Activated naive CD8-positive, alpha-beta T cell treated with anti-CD3 and anti-CD28 coated beads, Interleukin-2, amount 50 U/mL, for 16 hours (primary cell): Measurements from ENCODE around the gene ACSM2B.
"Not testable (repeated sequence)": the region's sequence is repeated elsewhere in the genome, so short reads cannot be mapped to it uniquely, and the experiment has no call there.

Experiments
- DNase-seq: peaks from one replicate; pipeline ENCODE4 v3.0.0-alpha.2; 2020; ENCODE audit warnings: low read depth, low spot score

The ACSM2B gene, protein sequence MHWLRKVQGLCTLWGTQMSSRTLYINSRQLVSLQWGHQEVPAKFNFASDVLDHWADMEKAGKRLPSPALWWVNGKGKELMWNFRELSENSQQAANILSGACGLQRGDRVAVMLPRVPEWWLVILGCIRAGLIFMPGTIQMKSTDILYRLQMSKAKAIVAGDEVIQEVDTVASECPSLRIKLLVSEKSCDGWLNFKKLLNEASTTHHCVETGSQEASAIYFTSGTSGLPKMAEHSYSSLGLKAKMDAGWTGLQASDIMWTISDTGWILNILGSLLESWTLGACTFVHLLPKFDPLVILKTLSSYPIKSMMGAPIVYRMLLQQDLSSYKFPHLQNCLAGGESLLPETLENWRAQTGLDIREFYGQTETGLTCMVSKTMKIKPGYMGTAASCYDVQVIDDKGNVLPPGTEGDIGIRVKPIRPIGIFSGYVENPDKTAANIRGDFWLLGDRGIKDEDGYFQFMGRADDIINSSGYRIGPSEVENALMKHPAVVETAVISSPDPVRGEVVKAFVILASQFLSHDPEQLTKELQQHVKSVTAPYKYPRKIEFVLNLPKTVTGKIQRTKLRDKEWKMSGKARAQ

DNA sequence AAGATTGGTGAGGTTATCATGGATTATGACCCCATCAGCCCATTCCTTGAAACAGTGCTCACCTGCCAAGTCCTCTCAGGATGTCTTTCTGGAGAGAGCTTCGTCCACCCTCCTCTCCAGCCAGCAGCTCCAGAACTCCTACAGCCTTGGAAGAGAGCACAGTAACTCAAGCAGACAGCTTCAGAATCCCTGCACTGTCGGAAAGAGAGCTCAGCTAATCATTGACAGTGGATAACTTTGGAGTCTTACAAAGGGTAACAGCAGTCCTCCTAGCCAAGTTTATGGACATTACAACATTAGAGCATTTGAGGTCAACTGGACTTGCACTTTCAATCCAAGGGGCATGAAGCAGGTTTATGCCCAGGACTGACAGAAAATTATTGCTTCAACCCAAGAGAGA lies at the start of gene ACSM2B:
Gene ACSM2B (minus strand): TSS at position 223 of the 400 bp plus-strand sequence. CDS start 11,522 bp downstream, outside the sequence.
- DNase-seq, result not testable (repeated sequence)

DNA sequence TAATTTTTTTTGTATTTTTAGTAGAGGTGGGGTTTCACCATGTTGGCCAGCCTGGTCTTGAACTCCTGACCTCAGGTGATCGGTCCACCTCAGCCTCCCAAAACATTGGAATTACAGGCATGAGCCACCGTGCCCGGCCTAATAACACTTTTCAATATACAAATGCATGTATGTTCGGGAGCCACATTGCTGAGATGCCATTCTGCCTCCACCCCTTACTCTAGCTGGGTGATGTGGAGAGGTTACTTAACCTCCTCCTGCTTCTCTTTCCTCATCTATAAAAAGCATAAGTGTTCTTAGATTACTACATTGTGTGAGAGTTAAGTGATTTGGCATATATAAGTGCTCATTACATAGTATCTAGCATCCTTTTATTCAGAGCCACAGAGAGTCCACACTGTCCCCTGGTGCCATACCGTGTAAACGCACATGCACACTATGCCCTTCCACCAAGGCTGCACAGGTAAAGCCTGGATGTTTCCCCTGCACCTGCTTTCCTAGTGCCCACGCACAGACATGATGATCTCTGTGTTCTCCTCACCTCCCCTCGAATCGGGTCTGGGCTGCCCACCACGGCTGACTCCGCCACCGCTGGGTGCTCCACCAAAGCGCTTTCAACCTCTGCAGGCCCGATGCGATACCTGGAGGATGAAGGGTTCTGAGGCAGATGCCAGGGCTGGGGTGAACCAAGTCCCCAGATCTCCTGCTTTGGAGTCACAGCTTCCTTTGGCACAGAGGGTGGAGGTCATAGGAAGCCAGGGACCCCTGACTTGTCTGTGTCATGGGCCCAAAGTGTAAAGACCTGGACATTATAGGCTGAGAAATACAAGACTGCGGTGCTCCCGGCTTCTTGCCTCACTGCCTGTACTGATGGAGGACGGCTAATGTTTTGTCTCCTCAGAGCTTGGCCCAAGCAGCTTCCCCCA lies 49.0 kb upstream of the ACSM2B start:
- DNase-seq, result no peak

DNA sequence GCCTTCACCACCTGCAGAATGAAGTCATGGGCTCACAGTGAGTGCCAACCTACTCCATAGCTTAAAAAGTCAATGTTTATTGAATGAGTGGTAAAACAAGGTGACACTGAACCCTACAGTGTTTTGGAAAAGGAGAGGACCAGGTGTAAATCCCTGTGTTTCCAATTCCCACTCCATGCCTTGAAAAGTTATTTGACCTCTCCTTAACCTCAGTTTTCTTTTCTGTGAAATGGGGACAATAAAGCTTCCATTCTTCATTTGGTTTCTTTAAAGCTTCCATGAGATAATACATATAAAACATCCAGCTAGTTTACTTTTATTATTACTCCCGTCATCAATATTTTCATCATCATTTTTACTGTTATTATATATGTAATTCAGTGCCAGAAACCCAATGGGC lies 48.0 kb upstream of the ACSM2B start:
- DNase-seq, result no peak

DNA sequence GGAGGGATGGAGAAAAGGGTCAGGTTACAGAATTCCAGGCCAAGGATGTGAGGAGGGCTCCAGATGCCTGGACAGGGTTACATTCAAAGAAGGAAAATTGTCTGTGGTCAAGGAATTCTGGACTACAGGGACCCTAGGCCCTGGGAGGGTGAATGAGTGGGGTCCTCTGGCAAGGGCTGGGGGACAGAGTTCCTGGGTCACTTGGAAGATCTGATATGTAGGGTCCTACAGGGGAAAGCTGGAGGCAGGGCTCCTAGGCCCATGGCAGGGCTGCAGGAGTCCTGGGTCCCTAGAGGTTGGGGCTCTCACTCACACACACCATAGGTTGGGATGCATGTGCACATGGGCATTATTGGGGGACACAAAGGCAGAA lies 46.3 kb upstream of the ACSM2B start:
- DNase-seq, result no peak

DNA sequence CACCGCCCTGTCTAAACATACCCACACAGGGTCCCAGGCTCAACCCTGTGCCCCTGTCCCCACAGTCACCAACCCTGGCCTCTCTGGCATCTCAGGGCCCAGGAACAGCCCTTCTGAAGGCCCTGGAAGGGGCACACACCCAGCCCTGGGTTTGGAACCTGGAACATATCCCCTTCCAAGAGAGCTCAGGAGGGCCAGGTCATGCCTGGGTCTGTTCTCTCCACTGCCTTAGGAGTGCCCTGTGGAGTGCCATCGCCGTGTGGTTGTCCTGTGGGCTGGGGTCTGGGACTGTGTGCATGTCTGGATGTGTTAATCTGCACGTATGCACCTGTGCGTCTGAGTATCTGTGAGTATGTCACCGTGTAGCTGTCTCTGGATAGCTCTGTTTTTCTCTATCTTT lies 45.2 kb upstream of the ACSM2B start:
- no peak for DNase-seq

DNA sequence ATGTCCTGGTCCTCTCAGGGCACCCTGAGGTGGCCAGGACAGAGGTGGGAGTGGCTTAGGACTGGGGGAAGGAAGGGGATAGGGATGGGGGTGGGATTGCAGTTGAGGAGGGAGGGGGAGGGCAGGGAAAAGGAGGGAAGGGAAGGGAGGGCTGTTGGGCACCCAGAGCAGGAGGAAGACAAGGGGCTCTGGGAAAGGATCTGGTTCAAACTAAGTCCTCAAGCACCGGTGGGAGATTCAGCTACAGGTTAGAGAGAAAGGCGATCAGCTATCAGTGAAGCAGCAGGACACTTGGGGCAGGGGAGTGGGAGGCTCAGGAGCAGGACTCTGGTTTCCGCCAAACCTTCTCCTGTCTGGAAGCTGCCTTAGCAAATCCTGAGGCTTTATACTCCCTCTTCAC lies 44.6 kb upstream of the ACSM2B start:
- no peak for DNase-seq

DNA sequence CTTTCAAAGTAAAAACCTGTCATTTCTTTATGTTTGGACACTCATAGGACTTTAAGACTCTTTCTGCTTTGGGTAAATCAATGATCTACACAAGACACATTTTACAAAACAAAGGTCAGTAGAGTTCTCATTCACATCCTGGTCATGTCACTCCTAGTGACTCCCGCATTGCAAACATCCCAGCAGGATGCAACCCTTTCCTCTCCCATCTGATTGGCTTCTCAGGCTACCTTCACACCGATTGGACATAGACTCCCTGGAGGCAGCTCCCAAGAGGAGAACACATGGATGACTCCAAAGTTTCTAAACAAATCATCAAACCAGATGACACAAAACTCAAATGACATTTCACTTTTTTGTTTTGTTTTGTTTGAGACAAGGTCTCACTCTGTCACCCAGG lies 43.8 kb upstream of the ACSM2B start:
- DNase-seq, result no peak

DNA sequence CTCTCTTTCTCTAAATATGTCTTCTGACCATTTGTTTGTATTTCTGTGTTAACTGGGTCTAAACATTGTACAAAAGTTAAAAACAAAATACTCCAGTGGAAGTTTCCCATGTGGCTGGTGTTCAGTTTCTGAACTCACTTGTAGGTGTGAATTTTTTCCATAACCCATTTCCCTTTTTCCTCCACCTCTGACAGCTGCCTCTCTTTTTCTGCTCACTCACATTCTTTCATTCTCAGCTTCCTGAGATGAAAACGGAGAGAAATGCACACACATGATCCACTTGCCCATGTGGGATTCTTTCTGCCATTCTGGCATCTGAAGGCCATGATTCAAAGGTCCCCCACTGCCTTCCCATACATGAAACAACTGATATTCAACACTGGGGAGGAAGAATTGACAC lies 41.1 kb upstream of the ACSM2B start:
- DNase-seq, result no peak

DNA sequence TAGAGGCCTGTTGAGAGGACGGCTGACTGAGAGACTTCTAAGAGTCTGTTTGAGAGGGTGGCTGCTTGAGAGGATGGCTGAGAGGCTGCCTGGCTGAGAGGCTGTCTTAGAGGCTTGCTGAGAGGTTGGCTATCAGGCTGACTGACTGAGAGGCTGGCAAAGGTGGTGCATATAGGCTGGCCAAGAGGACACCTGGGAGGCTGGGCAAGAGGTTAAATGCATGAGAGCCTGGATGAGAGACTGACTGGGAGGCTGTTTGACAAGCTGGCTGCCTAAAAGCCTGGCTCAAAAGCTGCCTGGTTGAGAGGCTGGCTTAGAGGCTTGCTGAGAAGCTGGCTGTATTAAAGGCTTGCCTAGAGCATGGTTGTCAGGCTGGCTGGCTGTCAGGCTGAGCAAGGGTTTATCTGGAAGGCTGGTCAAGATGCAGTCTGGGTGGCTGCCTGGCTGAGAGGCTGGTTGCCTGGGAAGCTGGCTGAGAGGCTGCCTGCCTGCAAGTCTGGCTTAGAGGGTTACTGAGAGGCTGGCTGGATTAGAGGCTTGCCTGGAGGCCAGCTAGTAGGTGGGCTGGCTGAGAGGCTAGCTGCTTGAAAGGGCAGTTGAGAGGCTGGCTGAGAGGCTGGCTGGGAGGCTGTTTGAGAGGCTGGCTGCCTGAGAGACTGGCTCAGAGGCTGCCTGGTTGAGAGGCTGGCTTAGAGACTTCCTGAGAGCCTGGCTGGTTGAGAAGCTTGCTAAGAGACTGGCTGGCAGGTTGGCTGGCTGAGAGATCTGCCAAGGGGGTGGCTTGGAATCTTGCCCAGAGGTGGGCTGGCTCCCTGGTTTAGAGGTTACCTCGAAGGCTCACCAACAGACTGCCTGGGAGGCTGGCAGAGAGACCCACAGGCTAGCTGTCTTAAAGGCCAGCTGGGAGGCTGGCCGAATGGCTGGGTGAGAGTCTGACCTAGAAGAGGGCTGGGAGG lies 38.3 kb upstream of the ACSM2B start:
- DNase-seq, result no peak

DNA sequence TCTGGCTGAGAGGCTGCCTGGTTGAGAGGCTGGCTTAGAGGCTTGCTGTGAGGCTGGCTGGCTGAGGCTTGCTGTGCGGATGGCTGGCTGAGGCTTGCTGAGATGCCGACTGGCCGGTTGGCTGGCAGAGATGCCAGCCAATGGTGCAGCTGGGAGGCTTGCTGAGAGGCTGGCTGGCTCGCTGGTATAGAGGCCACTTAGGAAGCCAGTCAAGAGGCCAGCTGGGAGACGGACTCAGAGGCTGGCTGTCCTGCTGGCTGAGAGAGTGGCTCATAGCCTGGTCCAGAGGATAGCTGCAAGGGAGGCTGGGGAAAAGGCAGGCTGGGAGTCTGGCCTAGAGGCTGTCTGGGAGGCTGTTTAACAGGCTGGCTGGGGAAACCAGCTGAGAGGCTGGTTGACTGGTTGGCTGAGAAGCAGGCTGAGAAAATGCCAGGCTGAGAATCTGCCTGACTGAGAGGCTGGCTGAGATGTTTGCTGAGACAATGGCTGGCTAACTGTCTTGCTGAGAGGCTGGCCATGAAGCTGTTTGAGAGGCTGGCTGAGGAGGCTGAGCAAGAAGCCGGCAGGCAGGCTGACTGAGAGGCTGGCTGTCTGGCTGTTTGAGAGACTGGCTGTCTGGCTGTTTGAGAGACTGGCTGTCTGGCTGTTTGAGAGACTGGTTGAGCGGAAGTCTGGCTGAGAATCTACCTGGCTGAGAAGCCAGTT lies 37.5 kb upstream of the ACSM2B start:
- DNase-seq, result no peak

DNA sequence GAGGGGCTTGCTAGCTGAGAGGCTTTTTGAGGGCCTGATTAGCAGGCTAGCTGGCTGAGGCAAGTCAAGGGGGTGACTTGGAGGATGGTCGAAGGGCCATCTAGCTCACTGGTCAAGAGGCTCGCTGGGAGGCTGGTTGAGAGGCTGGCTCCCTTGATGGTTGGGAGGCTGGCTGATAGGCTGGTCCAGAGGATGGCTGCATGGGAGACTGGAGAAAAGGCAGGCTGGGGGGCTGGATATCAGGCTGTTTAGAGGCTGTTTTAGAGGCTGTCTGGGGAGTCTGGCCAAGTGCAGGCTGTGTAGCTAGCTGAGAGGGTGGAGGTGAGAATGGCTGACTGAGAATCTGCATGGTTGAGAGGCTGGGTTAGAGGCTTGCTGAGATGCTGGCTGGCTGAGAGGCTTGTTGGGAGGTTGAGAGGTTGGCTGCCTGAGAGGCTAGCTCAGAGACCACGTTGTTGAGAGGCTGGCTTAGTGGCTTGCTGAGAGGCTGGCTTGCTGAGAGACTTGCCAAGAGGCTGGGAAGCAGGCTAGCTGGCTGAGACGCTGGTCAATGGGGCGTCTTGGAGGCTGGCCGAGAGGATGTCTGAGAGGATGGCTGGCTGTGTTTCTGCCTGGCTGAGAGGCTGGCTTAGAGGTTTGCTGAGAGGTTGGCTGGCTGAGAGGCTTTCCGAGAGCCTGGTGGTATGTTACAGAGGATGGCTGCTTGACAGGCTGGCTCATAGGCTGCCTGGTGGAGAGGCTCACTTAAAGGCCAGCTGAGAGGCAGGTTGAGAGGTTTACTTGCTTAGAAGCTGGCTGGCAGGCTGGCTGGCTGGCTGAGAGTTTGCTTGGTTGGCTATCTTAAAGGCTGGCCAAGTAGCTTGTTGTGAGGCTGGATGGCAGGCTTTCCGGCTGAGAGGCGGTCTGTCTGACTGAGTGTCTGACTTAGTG lies 36.6 kb upstream of the ACSM2B start:
- no peak for DNase-seq

DNA sequence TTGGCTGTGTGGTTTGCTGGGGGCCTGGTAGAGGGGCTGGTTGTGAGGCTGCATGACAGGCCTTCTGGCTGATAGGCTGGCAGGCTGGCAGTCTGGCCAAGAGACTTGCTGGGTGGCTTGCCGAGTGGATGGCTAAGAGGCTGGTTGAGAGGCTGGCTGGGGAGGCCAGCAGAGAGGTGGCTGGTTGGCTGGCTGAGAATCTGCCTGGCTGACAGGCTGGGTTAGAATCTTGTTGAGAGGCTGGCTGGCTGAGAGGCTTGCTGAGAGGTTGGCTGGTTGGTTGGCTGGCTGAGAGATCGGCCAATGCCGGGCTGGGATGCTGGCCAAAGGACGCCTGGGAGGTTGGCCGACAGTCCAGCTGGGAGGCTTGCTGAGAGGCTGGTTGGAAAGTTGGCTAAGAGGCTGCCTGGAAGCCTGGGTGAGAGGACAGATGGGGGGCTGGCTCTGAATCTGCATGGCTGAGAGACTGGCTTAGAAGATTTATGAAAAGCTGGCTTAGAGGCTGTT lies 35.9 kb upstream of the ACSM2B start:
- DNase-seq, result no peak

DNA sequence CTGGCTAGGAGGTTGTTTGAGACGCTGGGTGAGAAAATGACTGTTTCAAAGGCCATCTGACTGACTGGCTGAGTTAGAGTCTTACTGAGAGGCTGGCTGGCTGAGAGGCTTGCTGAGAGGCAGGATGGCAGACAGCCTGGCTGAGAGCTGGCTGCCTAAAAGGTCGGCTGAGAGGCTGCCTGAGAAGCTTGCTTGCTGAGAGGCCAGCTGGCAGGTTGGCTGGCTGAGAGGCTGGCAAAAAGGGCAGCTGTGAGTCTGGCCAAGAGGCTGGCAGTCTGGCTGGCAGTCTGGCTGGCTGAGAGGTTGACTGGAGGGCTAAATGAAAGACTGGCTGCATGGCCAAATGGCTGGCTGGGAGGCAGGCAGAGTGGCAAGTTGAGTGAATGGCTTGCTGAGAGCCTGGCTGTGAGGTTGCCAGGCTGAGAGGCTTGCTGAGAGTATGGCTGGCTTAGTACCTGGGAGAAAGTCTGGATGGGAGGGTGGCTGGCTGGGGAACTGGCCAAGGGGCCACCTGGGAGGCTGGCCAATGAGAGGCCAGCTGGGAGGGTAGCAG lies 35.3 kb upstream of the ACSM2B start:
- DNase-seq, result no peak

DNA sequence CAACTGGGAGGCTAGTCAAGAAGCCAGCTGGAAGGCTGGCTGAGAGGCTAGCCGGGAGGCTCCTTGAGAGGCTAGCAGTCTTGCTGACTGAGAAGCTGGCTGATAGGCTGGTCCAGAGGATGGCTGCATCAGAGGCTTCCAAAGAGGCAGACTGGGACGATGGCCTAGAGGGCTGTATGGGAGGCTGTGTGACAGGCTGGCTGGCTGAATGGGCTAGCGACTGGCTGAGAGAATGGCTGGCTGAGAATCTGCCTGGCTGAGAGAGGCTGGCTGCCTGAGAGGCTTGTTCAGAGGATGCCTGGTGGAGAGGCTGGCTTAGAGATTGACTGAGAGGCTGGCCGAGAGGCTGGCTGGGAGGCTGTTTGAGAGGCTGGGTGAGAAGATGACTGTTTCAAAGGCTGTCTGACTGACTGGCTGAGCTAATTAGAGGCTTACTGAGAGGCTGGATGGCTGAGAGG lies 34.8 kb upstream of the ACSM2B start:
- DNase-seq, result no peak

DNA sequence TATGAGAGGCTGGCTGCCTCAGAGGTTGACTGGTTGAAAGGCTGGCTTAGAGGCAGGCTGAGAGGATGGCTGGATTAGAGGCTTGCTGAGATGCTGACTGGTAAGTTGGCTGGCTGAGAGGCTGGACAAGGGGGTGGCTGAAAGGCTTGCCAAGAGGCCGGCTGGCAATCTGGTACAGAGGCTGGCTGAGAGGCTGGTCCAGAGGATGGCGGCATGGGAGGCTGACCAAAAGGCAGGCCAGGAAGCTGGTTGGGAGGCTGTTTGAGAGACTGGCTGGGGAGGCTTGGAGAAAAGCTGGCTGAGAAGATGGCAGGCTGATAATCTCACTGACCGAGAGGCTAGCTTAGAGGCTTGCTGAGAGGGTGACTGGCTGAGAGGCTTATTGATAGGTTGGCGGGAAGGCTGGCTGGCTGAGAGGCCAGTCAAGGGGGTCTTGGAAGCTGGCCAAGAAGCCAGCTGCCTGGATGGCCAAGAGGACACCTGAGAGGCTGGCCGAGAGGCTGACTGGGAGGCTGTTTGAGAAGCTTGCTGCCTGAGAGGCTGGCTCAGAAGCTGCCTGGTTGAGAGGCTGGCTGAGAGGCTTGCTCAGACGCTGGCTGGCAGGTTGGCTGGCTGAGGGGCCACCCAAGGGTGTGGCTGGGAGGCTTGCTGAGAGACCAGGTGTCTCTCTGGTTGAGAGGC lies 34.2 kb upstream of the ACSM2B start:
- no peak for DNase-seq

DNA sequence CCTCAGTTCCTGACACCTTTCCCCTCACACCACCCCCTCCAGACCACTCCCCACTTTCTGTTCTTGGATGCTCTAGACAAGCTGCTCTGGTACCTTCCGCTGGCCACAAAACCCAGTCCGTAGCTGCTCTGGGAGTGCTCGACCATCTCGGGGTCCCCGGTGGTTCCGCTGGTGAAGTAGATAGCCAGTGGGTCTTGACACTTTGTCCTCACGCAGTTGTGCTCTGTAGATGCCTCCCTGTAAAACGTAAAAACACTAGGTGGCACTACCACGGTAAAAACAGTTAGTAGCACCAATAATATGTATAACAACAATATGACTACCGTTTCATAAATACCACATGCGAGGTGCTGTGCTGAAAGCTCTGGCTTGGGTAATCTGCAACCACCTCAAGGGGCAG lies 26.0 kb upstream of the ACSM2B start:
- DNase-seq, result not testable (repeated sequence)

DNA sequence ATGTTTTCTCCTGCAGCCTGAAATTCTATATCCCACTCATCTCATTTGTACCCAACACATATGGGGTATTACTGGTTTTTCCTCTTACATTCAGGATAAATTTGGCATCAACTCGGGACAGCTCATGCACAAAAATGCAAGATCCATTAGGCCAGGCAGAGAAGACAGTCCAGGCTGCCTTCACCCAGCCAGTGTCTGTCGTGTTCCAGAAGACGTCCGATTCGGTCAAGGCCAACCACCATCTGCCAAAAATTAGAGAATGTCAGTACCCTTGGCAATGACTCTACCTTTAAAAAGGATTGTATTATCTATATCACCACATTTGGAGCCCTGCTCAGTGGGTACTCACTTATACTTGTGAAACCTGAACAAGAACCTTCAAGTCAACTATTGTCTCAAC lies 23.3 kb upstream of the ACSM2B start:
- not testable (repeated sequence) for DNase-seq

DNA sequence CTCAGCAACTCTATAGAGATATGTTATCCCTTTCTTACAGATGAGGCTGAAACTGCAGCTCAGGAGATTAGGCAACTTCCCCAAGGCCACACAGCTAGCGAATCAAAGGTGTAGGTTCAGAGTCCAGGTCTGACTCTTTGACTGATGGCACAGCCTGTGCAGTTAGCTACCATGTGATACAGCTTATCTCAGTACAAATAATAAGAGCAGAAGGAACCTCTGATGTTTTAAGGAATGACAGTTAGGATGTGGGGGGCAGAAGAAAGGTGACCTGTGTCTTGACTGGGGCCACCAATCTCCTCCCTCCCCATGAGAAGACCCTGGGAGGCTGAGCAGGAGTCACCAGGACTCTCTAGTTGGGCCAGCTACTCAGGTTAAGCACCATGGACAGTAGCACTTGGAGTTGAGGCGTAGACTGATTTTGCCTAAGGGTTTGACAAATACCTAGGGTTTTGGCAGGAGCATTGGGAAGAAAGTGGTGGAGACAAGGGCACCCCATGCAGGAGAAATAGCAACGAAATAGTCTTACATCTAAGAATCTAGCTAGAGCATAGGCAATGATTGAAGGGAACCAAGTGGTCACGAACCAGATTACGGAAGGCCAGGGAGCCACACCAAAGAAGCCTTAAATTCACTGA lies 22.8 kb upstream of the ACSM2B start:
- DNase-seq, result no peak
